ENCODE measurements around the gene TPRN. TPM values are rescaled to one million over a fixed set of nuclear protein-coding genes. Genes with fewer than 3 reads are reported as not detected.
"Not testable (repeated sequence)": the region's sequence is repeated elsewhere in the genome, so short reads cannot be mapped to it uniquely, and the experiment has no call there.

TPRN gene
- total RNA-seq, 1 experiment from 2014 or later: 20.3 TPM

DNA sequence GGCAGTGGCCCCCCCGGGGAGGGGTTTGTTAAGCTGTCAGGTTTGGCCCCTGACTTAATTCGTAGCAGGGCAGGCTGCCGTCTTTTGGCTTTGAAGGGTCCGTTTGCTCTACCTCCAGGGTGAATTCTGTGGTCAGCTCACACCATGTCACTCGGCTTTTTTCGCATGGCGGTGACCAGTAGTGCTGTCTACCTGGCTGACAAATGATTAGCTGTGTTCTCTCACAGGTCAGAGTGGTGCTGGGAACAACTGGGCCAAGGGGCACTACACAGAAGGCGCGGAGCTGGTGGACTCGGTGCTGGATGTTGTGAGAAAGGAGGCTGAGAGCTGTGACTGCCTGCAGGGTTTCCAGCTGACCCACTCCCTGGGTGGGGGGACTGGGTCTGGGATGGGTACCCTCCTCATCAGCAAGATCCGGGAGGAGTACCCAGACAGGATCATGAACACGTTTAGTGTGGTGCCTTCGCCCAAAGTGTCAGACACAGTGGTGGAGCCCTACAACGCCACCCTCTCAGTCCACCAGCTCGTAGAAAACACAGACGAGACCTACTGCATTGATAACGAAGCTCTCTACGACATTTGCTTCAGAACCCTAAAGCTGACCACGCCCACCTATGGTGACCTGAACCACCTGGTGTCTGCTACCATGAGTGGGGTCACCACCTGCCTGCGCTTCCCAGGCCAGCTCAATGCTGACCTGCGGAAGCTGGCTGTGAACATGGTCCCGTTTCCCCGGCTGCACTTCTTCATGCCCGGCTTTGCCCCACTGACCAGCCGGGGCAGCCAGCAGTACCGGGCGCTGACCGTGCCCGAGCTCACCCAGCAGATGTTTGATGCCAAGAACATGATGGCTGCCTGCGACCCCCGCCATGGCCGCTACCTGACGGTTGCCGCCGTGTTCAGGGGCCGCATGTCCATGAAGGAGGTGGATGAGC lies 42.0 kb upstream of the TPRN start:
- Mint-ChIP-seq H3K4me1 (ENCODE audit: low read depth, unreplicated experiment) (peaks cover 25% of the 10 kb centered on the region), H3K27ac (ENCODE audit: unreplicated experiment) (peak overlapping the region; percentile 85), H3K27me3 (ENCODE audit: unreplicated experiment) (peaks cover 12% of the 10 kb centered on the region), H3K4me3 (ENCODE audit: low read depth, unreplicated experiment) (peak overlapping the region; percentile 76), H3K9me3 (ENCODE audit: low read depth, unreplicated experiment) (no peaks in the 10 kb centered on the region), H3K36me3 (ENCODE audit: insufficient read depth, unreplicated experiment) (peaks cover 67% of the 10 kb centered on the region)
- TF ChIP-seq, protein P1, sequence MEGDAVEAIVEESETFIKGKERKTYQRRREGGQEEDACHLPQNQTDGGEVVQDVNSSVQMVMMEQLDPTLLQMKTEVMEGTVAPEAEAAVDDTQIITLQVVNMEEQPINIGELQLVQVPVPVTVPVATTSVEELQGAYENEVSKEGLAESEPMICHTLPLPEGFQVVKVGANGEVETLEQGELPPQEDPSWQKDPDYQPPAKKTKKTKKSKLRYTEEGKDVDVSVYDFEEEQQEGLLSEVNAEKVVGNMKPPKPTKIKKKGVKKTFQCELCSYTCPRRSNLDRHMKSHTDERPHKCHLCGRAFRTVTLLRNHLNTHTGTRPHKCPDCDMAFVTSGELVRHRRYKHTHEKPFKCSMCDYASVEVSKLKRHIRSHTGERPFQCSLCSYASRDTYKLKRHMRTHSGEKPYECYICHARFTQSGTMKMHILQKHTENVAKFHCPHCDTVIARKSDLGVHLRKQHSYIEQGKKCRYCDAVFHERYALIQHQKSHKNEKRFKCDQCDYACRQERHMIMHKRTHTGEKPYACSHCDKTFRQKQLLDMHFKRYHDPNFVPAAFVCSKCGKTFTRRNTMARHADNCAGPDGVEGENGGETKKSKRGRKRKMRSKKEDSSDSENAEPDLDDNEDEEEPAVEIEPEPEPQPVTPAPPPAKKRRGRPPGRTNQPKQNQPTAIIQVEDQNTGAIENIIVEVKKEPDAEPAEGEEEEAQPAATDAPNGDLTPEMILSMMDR (IDR thresholded peaks at IDR 0.05; ENCODE audit: unreplicated experiment): no peak
- CTCF ChIA-PET: interaction anchor here (1.1 kb wide), 1 partner anchor 12 kb away, joined by 4 read pairs; no protein-coding TSS in a partner anchor
- intact Hi-C loops (cut with micrococcal nuclease; ENCODE audit: unreplicated experiment): no loop called here
- no peak for DNase-seq
- BruUV-seq (replicated peaks): no TSS peak

DNA sequence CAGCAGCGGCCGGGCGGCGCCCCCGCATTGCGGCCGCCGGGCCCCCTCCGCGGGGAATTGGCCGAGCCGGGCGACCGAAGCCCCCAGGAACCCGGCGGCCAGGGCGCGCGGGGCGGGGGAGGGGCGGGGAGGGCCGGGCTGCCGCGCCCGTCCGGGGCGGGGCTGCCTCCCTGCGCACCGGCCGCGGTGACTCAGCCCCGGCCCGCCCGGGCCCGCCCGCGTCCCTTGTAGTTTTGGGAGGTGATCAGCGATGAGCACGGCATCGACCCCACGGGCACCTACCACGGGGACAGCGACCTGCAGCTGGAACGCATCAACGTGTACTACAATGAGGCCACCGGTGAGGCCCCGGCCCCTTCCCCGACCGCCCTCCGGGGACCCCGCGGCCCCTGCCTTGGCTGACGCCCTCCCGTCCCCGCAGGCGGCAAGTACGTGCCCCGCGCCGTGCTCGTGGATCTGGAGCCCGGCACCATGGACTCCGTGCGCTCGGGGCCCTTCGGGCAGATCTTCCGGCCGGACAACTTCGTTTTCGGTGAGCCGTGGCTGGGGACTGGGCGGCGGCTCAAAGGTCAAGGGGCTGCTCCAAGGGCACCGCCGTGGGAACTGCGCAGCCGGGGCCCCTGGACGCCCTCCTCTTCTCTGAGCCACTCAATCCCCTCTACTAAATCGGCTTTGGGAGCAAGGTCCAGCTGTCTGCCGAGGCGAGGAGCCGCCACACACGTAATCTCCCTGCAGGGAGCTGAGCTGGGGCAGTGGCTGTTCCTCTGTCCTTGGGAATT lies 41.1 kb upstream of the TPRN start:
- Mint-ChIP-seq H3K36me3 (ENCODE audit: insufficient read depth, unreplicated experiment) (peaks cover 67% of the 10 kb centered on the region), H3K9me3 (ENCODE audit: low read depth, unreplicated experiment) (no peaks in the 10 kb centered on the region), H3K4me1 (ENCODE audit: low read depth, unreplicated experiment) (peaks cover 28% of the 10 kb centered on the region), H3K27ac (ENCODE audit: unreplicated experiment) (peak overlapping the region; percentile 100), H3K4me3 (ENCODE audit: low read depth, unreplicated experiment) (peak overlapping the region; percentile 76), H3K27me3 (ENCODE audit: unreplicated experiment) (peaks cover 12% of the 10 kb centered on the region)
- intact Hi-C loops (cut with micrococcal nuclease; ENCODE audit: unreplicated experiment): no loop called here
- peak; percentile 59 for DNase-seq
- TF ChIP-seq, protein P1 (IDR thresholded peaks at IDR 0.05; ENCODE audit: unreplicated experiment): no peak
- CTCF ChIA-PET: interaction anchor here (1.1 kb wide), 1 partner anchor 13 kb away, joined by 4 read pairs; no protein-coding TSS in a partner anchor
- no TSS peak for BruUV-seq (replicated peaks)

DNA sequence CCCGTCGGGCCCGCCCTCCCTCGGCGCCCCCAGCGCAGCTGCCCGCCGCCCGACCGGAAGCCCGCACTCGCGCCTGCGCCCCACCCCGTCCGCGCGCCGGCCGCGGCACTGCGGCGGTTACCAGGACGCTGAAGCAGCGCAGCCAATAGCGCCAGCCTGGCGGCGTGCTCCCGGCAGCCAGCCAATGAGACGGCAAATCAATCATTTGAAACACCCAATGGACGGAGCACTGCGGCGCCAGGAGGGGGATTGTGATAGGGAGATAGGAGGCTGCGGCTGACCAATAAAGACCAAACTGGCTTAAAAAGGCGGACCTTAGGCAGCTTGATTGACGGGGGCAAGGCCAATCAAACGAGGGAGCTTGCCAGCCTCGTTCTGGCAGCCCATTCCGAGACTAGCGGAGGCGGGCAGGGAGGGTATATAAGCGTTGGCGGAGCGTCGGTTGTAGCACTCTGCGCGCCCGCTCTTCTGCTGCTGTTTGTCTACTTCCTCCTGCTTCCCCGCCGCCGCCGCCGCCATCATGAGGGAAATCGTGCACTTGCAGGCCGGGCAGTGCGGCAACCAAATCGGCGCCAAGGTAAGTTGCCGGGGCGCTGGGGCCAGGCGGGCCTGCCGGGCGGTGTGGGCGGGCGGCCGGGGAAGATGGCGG lies 40.4 kb upstream of the TPRN start, which contains the start of gene TUBB4B:
Gene TUBB4B, plus strand, starts transcription at position 447 of the 649 bp plus-strand sequence. Its CDS starts 74 bp downstream, at position 521.
- Mint-ChIP-seq H3K4me3 (ENCODE audit: low read depth, unreplicated experiment) (peak within 1 kb of the TSS; percentile 76), H3K27ac (ENCODE audit: unreplicated experiment) (peak within 1 kb of the TSS; percentile 100), H3K36me3 (ENCODE audit: insufficient read depth, unreplicated experiment) (peaks cover 67% of the 10 kb centered on the region), H3K9me3 (ENCODE audit: low read depth, unreplicated experiment) (no peaks in the 10 kb centered on the region), H3K27me3 (ENCODE audit: unreplicated experiment) (peaks cover 12% of the 10 kb centered on the region), H3K4me1 (ENCODE audit: low read depth, unreplicated experiment) (peaks cover 28% of the 10 kb centered on the region)
- no TSS peak for BruUV-seq (replicated peaks)
- intact Hi-C loops (cut with micrococcal nuclease; ENCODE audit: unreplicated experiment): no loop called here
- TF ChIP-seq, protein P1 (IDR thresholded peaks at IDR 0.05; ENCODE audit: unreplicated experiment): no peak
- CTCF ChIA-PET: interaction anchor here (0.8 to 1.4 kb wide), 2 partner anchors 14 to 182 kb away, joined by 3 to 5 read pairs; partner anchors contain the start of gene EXD3
- peak; percentile 94 for DNase-seq

DNA sequence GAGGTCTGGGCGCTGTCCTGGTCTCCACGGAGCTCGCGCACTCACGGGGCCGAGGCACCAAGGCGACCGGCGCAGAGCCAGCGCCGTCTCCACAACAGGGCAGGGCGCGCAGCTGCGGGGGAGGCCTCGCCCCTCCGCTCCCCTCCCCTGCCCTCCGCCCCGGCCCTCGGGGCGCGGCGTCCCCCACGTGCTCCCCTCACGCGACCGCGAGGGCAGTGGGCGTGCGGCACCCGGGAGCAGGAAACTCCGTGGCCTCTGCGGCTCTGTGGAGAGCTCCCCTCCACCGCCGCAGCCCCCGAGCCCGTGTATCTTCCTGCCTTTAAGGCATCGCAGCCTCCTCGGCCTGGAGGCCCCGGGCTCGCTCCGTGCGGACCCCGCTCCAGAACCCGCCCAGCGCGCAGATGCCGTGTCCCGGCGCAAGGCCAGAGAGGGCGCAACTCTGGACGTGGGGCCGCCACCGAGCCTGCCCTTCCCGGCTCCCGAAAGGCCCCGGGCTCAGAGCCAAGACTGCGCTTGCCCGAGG lies 39.8 kb upstream of the TPRN start:
- CTCF ChIA-PET: interaction anchor here (0.8 to 1.4 kb wide), 2 partner anchors 14 to 182 kb away, joined by 3 to 5 read pairs; partner anchors contain the start of gene EXD3
- BruUV-seq (replicated peaks): no TSS peak
- peak overlapping the region; percentile 76 for H3K4me3 Mint-ChIP-seq (ENCODE audit: low read depth, unreplicated experiment)
- H3K27me3 Mint-ChIP-seq (ENCODE audit: unreplicated experiment): peaks cover 17% of the 10 kb centered on the region
- peaks cover 68% of the 10 kb centered on the region for H3K36me3 Mint-ChIP-seq (ENCODE audit: insufficient read depth, unreplicated experiment)
- intact Hi-C loops (cut with micrococcal nuclease; ENCODE audit: unreplicated experiment): no loop called here
- DNase-seq: no peak
- H3K4me1 Mint-ChIP-seq (ENCODE audit: low read depth, unreplicated experiment): peaks cover 28% of the 10 kb centered on the region
- peak overlapping the region; percentile 100 for H3K27ac Mint-ChIP-seq (ENCODE audit: unreplicated experiment)
- TF ChIP-seq, protein P1 (IDR thresholded peaks at IDR 0.05; ENCODE audit: unreplicated experiment): no peak
- H3K9me3 Mint-ChIP-seq (ENCODE audit: low read depth, unreplicated experiment): no peaks in the 10 kb centered on the region

DNA sequence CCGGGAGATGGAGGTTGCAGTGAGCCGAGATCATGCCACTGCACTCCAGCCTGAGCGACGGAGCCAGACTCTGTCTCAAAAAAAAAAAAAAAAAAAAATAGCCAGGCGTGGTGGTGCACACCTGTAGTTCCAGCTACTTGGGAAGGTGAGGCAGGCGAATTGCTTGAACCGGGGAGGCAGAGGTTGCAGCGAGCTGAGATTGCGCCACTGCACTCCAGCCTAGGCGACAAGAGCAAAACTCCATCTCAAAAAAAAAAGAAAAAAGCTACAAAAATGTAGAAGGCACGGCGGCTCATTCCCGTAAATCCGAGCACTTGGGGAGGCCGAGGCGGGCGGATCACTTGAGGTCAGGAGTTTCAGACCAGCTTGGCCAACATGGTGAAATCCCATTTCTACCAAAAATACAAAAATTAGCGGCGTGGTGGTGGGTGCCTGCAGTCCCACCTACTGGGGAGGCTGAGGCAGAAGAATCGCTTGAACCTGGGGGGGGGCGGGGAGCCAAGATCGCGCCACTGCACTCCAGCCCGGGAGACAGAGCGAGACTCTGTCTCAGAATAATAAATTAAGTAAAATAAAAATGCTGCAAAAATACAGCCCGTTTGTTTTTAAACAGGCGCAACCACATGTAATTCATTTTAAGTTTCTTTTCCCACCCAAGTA lies 39.1 kb upstream of the TPRN start:
- TSS peak; percentile 53 for BruUV-seq (replicated peaks)
- intact Hi-C loops (cut with micrococcal nuclease; ENCODE audit: unreplicated experiment); H3K27ac Mint-ChIP-seq (ENCODE audit: unreplicated experiment); H3K9me3 Mint-ChIP-seq (ENCODE audit: low read depth, unreplicated experiment); DNase-seq: not testable (repeated sequence)
- Mint-ChIP-seq H3K27me3 (ENCODE audit: unreplicated experiment) (peaks cover 24% of the 10 kb centered on the region), H3K36me3 (ENCODE audit: insufficient read depth, unreplicated experiment) (peaks cover 68% of the 10 kb centered on the region), H3K4me3 (ENCODE audit: low read depth, unreplicated experiment) (peak overlapping the region; percentile 76), H3K4me1 (ENCODE audit: low read depth, unreplicated experiment) (peaks cover 36% of the 10 kb centered on the region)
- CTCF ChIA-PET: interaction anchor here (1.4 kb wide), 1 partner anchor 15 kb away, joined by 3 read pairs; no protein-coding TSS in a partner anchor
